HepG2 (cell line): ENCODE results near the gene MTREX. TPM values are rescaled to one million over a fixed set of nuclear protein-coding genes. Genes with fewer than 3 reads are reported as not detected.
A peak's percentile ranks its signal among the peaks of the same experiment; 100 is the strongest.

Experiments used
- ATAC-seq: fragments of 200-7000 bp; cut with Tn5 transposase; 3 replicates; pipeline ENCODE4 v1.9.1; 2020; ENCODE audit warnings: mild to moderate bottlenecking, moderate library complexity
- BruUV-seq: library from RNA; stranded (reverse); fragments of 400-500 nt; replicated peaks from 2 replicates; lab custom pipeline; 2021; lab: Mats Ljungman, UMichigan
- CTCF ChIA-PET: fragments of 300-600 bp; formaldehyde crosslinking; extraction: SDS; loops from one replicate; lab custom pipeline; 2021; ENCODE audit warnings: low total read pairs, inconsistent platforms, low intra/inter-chr PET ratio; lab: Yijun Ruan, JAX
- POLR2A ChIA-PET: fragments of 350-600 bp; sonication (Branson Sonifier 250); formaldehyde crosslinking; loops from one replicate; lab custom pipeline; 2020; ENCODE audit warnings: antibody characterized with exemption, inconsistent platforms; lab: Yijun Ruan, JAX
- DNase-seq: peaks from one replicate; pipeline ENCODE4 v3.0.0-alpha.2; 2015; ENCODE audit warnings: low spot score
- FAIRE-seq: peaks from 3 replicates; lab custom pipeline; 2011; peaks lifted over from hg19 to GRCh38; lab: Jason Lieb, UNC
- H2AFZ ChIP-seq: one replicate; pipeline ENCODE4 v1.6.1; 2011; ENCODE audit warnings: low read length, inconsistent platforms
- H3K27ac ChIP-seq: fragments of 300-600 bp; 3 replicates; pipeline ENCODE4 v1.8.0; 2011; ENCODE audit warnings: mixed run types, mild to moderate bottlenecking, mixed read lengths, low read length, inconsistent platforms; ENCODE audit not compliant: insufficient read depth; ENCODE audit errors: extremely low read length
- H3K27me3 ChIP-seq, 2 experiments: fragments of 200-600 bp in 1 of 2; 2 replicates in 1 of 2; 3 replicates in 1 of 2; pipeline versions ENCODE4 v1.6.0 to v1.8.0; 2011; ENCODE audit warnings: low read length in 2 of 2, mild to moderate bottlenecking in 2 of 2, moderate library complexity in 2 of 2, inconsistent platforms in 1 of 2; ENCODE audit not compliant: insufficient read depth in 2 of 2, control insufficient read depth in 1 of 2
- H3K36me3 ChIP-seq, 2 experiments: fragments of 200-600 bp in 1 of 2; replicated peaks in 1 of 2; 2 replicates in 1 of 2; 3 replicates in 1 of 2; pipeline versions ENCODE4 v1.5.1 to v1.8.0; 2011; ENCODE audit warnings: low read length in 2 of 2, inconsistent platforms in 1 of 2; ENCODE audit not compliant: insufficient read depth in 2 of 2, control insufficient read depth in 1 of 2
- H3K4me1 ChIP-seq: 2 replicates; pipeline ENCODE4 v1.5.1; 2012; ENCODE audit warnings: low read length, inconsistent platforms; ENCODE audit not compliant: insufficient read depth
- H3K4me2 ChIP-seq: 2 replicates; pipeline ENCODE4 v1.6.0; 2011; ENCODE audit warnings: low read depth, low read length, inconsistent platforms
- H3K4me3 ChIP-seq, 3 experiments: fragments of 200-600 bp in 1 of 3; sonication (generic), shearing (Covaris generic) in 1 of 3; replicated peaks in 1 of 3; 2 replicates each; pipeline ENCODE4 v1.5.1; 2011 to 2016; ENCODE audit warnings: low read length in 3 of 3, inconsistent platforms in 2 of 3, low read depth in 2 of 3, mild to moderate bottlenecking in 2 of 3, control low read depth in 1 of 3, mixed read lengths in 1 of 3; ENCODE audit not compliant: insufficient read depth in 1 of 3
- H3K79me2 ChIP-seq: one replicate; pipeline ENCODE4 v1.6.1; 2011; ENCODE audit warnings: low read length, inconsistent platforms; ENCODE audit not compliant: insufficient read depth
- H3K9ac ChIP-seq: 2 replicates; pipeline ENCODE4 v1.6.0; 2011; ENCODE audit warnings: mild to moderate bottlenecking, low read depth, low read length, inconsistent platforms; ENCODE audit not compliant: insufficient read depth
- H3K9me3 ChIP-seq: 2 replicates; pipeline ENCODE4 v1.5.1; 2012; ENCODE audit warnings: mild to moderate bottlenecking, low read length
- H4K20me1 ChIP-seq: 2 replicates; pipeline ENCODE4 v1.6.0; 2011; ENCODE audit warnings: inconsistent platforms, mild to moderate bottlenecking, low read length, moderate library complexity; ENCODE audit not compliant: insufficient read depth
- CEBPG ChIP-seq: IDR thresholded peaks from 2 replicates; pipeline ENCODE4 v1.6.1; 2016
- ELK4 ChIP-seq: sonication (generic); formaldehyde crosslinking; IDR thresholded peaks from 2 replicates; pipeline ENCODE4 v1.9.0; 2021; ENCODE audit warnings: missing genetic modification reagents, borderline replicate concordance
- EP300 ChIP-seq, 3 experiments: sonication (generic) in 1 of 3; formaldehyde crosslinking in 1 of 3; IDR thresholded peaks; 2 replicates each; pipeline versions ENCODE4 v1.5.1 to v1.6.1; 2011 to 2020; ENCODE audit warnings: low read depth in 2 of 3, low read length in 2 of 3, borderline replicate concordance in 1 of 3, improper control_type of control experiment in 1 of 3, mild to moderate bottlenecking in 1 of 3, missing genetic modification reagents in 1 of 3, moderate library complexity in 1 of 3
- GLMP ChIP-seq: sonication (generic); formaldehyde crosslinking; IDR thresholded peaks from 2 replicates; pipeline ENCODE4 v1.9.0; 2021; ENCODE audit warnings: missing genetic modification reagents, mild to moderate bottlenecking, borderline replicate concordance
- SOX6 ChIP-seq, 2 experiments: fragments of 450-650 bp in 1 of 2; sonication (generic) in 1 of 2; formaldehyde crosslinking in 1 of 2; IDR thresholded peaks; 2 replicates each; pipeline versions ENCODE4 v1.4.0 to v1.6.1; 2017 to 2020; ENCODE audit warnings: antibody characterized with exemption in 1 of 2, mild to moderate bottlenecking in 1 of 2, missing genetic modification reagents in 1 of 2
- STAG1 ChIP-seq: sonication (generic); formaldehyde crosslinking; IDR thresholded peaks from 2 replicates; pipeline ENCODE4 v1.4.0; 2020; ENCODE audit warnings: missing genetic modification reagents
- ZNF180 ChIP-seq: sonication (generic); formaldehyde crosslinking; IDR thresholded peaks from 2 replicates; pipeline ENCODE4 v1.4.0; 2020; ENCODE audit warnings: low read depth, missing genetic modification reagents, borderline replicate concordance
- WGBS: methylation state at CpG from one replicate; pipeline ENCODE4 v1.1.6; 2017; ENCODE audit warnings: low lambda C conversion rate; 5-methylcytosine and 5-hydroxymethylcytosine counted together
- in situ Hi-C: cut with HindIII; loops from 2 replicates; pipeline ENCODE4 v1.10.0; 2017; ENCODE audit warnings: low pct_unique_long_range_greater_than_20kb; ENCODE audit not compliant: extremely low pct_ligation_motif_present
- intact Hi-C: fragments of 100-400 bp; cut with micrococcal nuclease; formaldehyde crosslinking; loops from one replicate; pipeline ENCODE4 v1.10.0; 2022; ENCODE audit not compliant: unreplicated experiment
- polyA plus RNA-seq, 8 experiments: library from polyadenylated mRNA; depleted of rRNA in 3 of 8; stranded (reverse) in 7 of 8; unstranded in 1 of 8; fragments of >200 nt; fragmentation: Illumina TruSeq in 4 of 8; extraction: Trizol in 4 of 8; gene quantifications; 2 replicates each; pipeline versions ENCODE4 v1.2.1 to v1.2.3, GENCODE V29; 2011 to 2016; ENCODE audit warnings: low read depth in 4 of 8, missing spikeins in 1 of 8, mixed read lengths in 1 of 8; ENCODE audit not compliant: insufficient read depth in 1 of 8
- total RNA-seq, 5 experiments: library from RNA; depleted of rRNA; stranded (reverse); fragments of >200 nt; fragmentation: Illumina TruSeq; extraction: Trizol; gene quantifications; 2 replicates each; pipeline ENCODE4 v1.2.3, GENCODE V29; 2016; ENCODE audit warnings: low read depth in 1 of 5
- TF ChIP-seq, protein P1 (sequence below): IDR thresholded peaks from 2 replicates; pipeline ENCODE4 v1.6.1; 2016; ENCODE audit warnings: low read depth, missing genetic modification reagents, missing compliant biosample characterization

The MTREX gene
- total and polyA plus RNA-seq, 2 of the 13 experiments (the other 11 are each of a cell fraction or from before 2014, with no cell fraction given): 16.4 to 91.5 TPM

DNA sequence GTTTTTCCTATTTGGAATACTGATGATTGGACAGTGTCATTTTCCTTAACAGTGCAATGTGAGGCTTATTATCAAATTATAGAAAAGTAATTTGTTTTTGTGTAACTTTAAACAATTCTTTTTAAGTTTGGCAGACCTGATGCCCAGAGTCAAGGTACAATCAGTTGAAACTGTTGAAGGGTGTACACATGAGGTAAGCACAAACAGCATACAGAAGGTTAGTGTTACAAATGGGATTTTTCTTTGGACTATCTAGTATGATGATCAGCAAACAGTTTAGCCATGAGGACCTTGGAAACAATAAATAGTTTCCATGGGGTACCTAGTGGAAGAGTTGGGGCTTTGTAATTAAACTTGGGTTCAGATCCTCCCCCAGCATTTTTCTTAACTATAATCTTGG lies 16.2 kb downstream of the MTREX start (continued):
- TF ChIP-seq GLMP (CRISPR knock-in tag) (no peak), CEBPG (CRISPR knock-in tag) (0 out of 2 replicates have a peak, but pooled peaks have one; percentile 14), SOX6 (IDR thresholded peaks at IDR 0.05) (no peak), SOX6 (CRISPR knock-in tag; IDR thresholded peaks at IDR 0.05) (peak; percentile 33; the same call in 1 of the 2 replicates), EP300 (IDR thresholded peaks at IDR 0.05; ENCODE audit: low read depth in 2 of 2, low read length in 2 of 2) (peak in 1 of 2 experiments; percentile 27; a peak in 2 of 4 replicates), EP300 (CRISPR knock-in tag; IDR thresholded peaks at IDR 0.05; ENCODE audit: borderline replicate concordance) (no peak)

DNA sequence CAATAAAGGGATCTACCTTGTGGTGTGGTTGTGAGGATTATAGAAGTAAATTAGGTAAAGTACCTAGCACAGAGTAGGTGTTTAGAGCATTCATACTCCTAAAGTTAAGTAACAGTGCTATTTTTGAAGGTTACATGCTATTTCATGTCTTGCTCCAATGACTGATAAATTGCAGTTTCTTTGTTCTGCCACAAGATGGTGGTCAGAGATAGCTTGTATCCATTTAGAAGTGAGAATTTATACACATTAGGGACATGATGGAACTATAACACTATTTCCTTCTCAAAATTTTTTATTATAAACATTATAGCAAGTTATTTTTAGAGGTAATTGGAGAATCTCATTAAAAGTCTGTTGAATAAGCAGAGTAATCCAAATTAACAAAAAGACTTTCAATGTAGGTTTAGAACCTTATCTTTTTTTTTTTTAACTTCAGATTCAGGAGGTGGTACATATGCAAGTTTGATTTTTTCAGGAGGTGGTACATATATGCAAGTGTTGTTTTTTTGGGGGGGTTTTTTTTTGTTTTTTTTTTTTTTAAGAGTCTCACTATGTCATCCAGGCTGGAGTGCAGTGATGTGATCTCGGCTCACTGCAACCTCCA lies 17.1 kb downstream of the MTREX start:
- CTCF ChIA-PET: interaction anchor here (1.1 kb wide), 1 partner anchor 367 kb away, joined by 5 read pairs; no protein-coding TSS in a partner anchor
- peak overlapping the region; percentile 59 for H3K27ac ChIP-seq
- intact Hi-C loops (loop anchor here (5.0 kb wide), 1 partner anchor 153 kb away; the partner anchor contains the start of gene CDC20B), in situ Hi-C loops (loop anchor here (10.0 kb wide), 1 partner anchor 370 kb away; no protein-coding TSS in a partner anchor)
- no TSS peak for BruUV-seq
- peaks cover 34% of the 10 kb centered on the region for H3K79me2 ChIP-seq
- H3K27me3 ChIP-seq: no peaks in the 10 kb centered on the region
- H3K9me3 ChIP-seq: no peaks in the 10 kb centered on the region
- no peak overlapping the region for H3K4me3 ChIP-seq
- no peak for FAIRE-seq
- no peak overlapping the region for H3K4me2 ChIP-seq
- no peaks in the 10 kb centered on the region for H4K20me1 ChIP-seq
- H3K36me3 ChIP-seq: peaks cover 7 to 25% of the 10 kb centered on the region in 2 experiments; a peak in 4 of 5 replicates
- peak; percentile 60 for ATAC-seq
- POLR2A ChIA-PET: interaction anchor here (0.8 to 1.3 kb wide), 2 partner anchors 17 to 1849 kb away, joined by 3 to 5 read pairs; partner anchors contain the start of genes DHX29, GPBP1 and MTREX
- WGBS: 94% methylated on average over 1 of the region's 1 CpG
- H3K4me1 ChIP-seq: peaks cover 25% of the 10 kb centered on the region
- H2AFZ ChIP-seq: no peak overlapping the region
- peak; percentile 49 for DNase-seq
- no peak overlapping the region for H3K9ac ChIP-seq
- TF ChIP-seq, protein P1, sequence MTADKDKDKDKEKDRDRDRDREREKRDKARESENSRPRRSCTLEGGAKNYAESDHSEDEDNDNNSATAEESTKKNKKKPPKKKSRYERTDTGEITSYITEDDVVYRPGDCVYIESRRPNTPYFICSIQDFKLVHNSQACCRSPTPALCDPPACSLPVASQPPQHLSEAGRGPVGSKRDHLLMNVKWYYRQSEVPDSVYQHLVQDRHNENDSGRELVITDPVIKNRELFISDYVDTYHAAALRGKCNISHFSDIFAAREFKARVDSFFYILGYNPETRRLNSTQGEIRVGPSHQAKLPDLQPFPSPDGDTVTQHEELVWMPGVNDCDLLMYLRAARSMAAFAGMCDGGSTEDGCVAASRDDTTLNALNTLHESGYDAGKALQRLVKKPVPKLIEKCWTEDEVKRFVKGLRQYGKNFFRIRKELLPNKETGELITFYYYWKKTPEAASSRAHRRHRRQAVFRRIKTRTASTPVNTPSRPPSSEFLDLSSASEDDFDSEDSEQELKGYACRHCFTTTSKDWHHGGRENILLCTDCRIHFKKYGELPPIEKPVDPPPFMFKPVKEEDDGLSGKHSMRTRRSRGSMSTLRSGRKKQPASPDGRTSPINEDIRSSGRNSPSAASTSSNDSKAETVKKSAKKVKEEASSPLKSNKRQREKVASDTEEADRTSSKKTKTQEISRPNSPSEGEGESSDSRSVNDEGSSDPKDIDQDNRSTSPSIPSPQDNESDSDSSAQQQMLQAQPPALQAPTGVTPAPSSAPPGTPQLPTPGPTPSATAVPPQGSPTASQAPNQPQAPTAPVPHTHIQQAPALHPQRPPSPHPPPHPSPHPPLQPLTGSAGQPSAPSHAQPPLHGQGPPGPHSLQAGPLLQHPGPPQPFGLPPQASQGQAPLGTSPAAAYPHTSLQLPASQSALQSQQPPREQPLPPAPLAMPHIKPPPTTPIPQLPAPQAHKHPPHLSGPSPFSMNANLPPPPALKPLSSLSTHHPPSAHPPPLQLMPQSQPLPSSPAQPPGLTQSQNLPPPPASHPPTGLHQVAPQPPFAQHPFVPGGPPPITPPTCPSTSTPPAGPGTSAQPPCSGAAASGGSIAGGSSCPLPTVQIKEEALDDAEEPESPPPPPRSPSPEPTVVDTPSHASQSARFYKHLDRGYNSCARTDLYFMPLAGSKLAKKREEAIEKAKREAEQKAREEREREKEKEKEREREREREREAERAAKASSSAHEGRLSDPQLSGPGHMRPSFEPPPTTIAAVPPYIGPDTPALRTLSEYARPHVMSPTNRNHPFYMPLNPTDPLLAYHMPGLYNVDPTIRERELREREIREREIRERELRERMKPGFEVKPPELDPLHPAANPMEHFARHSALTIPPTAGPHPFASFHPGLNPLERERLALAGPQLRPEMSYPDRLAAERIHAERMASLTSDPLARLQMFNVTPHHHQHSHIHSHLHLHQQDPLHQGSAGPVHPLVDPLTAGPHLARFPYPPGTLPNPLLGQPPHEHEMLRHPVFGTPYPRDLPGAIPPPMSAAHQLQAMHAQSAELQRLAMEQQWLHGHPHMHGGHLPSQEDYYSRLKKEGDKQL: no peak
- TF ChIP-seq ELK4 (CRISPR knock-in tag) (no peak), STAG1 (CRISPR knock-in tag) (peak; percentile 73), ZNF180 (no peak)
